Stimulated activated CD4-positive, alpha-beta T cell treated with anti-CD3 and anti-CD28 coated beads, TNF-alpha, amount 100 ng/mL, for 4 hours (primary cell): ENCODE measurements around the gene CTSE.

ENCODE experiments used
- DNase-seq, 3 experiments: peaks; one replicate each; pipeline ENCODE4 v3.0.0-alpha.2; 2020; ENCODE audit warnings: low read depth in 3 of 3

The CTSE gene

DNA sequence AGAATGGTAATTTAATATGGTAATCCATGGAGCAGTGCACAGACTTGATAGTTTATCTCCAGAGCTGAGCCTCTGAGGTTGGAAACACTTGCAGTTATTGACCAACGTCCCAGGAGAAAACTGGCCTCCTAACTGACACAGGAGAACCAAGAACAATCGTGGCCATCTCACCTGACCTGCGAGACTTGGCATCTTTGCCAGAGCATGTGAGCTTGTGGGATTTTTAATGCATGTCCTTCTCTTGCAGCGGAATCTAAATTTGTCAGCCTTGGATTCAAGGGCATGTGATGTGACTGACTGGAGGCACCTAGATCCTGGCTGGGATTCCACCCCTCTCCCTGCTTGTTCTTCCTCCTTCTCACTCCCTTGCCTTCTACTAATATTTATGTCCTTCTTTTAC lies 52.6 kb downstream of the CTSE start:
- DNase-seq, result no peak

- DNase-seq, result no peak
Observed at GRCh38 chr1:205970486-205970885, 53.2 kb downstream of the CTSE start.

DNA sequence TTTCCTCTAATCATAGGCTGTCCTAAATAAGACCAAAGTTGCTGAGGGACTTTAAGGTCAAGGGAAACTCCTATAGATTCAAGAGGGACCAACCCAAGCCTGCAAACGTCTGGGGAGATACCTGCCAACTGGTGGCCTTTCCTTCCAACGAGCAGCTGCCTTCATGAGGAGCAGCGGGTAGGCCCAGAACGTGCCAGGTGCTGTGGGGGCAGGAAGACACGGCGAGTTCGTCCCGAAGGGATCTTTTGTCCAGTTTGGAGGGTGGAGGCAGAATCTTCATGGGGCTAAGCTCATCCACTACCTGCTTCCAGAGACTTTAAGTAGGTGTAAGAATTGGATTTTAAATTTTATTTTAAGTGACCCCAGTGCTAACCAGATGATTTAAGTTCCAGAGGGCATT lies 54.5 kb downstream of the CTSE start:
- no peak for DNase-seq

- no peak for DNase-seq
Observed at GRCh38 chr1:205967554-205968335, 56.0 kb downstream of the CTSE start.

- no peak for DNase-seq
Observed at GRCh38 chr1:205965036-205965884, 58.4 kb downstream of the CTSE start.

DNA sequence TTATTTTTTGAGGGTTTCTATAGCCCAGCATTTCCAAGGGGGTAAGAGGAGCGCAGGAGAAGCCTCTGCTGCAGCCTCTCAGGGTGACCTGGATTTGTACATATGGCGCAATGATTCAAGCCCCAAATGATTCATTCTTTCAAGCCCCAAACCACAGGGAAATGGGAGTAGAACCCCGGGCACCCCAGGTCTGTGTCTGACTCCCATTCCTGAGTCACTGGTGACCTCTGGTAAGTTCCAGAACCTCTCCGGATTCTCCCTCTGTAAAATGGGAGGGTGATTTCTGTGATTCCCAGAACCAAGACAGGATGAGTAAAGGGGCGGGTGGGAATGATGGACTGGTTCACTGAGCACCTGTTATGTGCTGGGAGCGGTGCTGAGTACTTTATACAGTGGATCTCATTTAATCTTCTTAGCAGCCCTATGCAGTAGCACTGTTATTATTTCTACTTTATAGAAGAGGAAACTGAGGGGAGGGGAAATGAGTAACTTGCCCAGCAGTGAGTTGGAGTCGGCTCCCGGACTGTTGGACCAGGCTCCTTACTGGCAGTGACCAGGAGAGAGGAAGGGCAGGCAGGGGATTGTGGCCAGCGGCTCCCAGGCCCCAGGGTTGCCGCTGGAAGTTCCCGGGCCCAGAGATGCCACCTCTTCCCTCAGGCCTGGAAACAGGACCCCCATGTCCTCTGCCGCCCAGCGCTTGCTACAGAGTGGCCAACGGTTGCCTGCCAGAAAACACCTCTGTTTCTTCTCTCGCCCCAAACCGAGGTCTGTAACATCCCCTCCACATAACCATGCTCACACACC lies 60.1 kb downstream of the CTSE start:
- DNase-seq, result no peak

DNA sequence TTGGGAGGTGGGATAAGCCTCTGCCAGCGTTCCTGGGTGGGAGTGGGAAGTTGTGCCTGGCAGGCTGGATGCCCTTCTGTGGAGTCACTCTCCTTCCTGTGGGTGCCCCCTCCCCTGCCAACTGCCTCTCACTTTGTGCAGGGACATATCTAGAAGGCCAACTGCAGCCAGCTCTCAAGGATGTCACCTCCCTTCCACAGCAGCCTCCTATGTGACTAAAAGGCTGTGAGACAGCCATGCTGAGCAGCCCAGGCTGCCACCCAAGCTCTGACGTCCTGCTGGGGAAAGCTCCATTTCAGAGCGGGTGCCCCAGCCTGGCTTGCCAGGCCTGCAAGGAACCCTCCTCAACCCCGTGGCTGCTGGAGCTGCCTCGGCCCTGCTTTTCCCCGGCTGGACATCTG lies 60.9 kb downstream of the CTSE start:
- no peak for DNase-seq

GRCh38 chr1:205961991-205962820 lies 61.5 kb downstream of the CTSE start:
- DNase-seq, result no peak

- no peak for DNase-seq
Observed at GRCh38 chr1:205961405-205961804, 62.3 kb downstream of the CTSE start.

GRCh38 chr1:205959789-205960188 lies 63.9 kb downstream of the CTSE start:
- no peak for DNase-seq
